PC-9 (cell line): Measurements from ENCODE around the gene ST3GAL2. TPM values are rescaled to one million over a fixed set of nuclear protein-coding genes. Genes with fewer than 3 reads are reported as not detected.

Experiments used
- BruUV-seq: library from RNA; stranded (reverse); fragments of 400-500 nt; replicated peaks from 2 replicates; lab custom pipeline; 2021; lab: Mats Ljungman, UMichigan
- CTCF ChIA-PET: fragments of 300-600 bp; sonication (Branson Sonifier 250); formaldehyde crosslinking; loops from one replicate; lab custom pipeline; 2022; ENCODE audit warnings: antibody characterized with exemption; lab: Charles Lee
- POLR2A ChIA-PET: fragments of 300-600 bp; sonication (Branson Sonifier 250); formaldehyde crosslinking; loops from one replicate; lab custom pipeline; 2022; ENCODE audit warnings: antibody characterized with exemption; ENCODE audit not compliant: unreplicated experiment; lab: Charles Lee
- DNase-seq, 2 experiments: peaks; one replicate each; pipeline versions ENCODE4 v3.0.0 to v3.0.0-alpha.2; 2015 to 2022; ENCODE audit warnings: mixed read lengths in 1 of 2
- H2AFZ ChIP-seq: fragments of 200-600 bp; sonication (generic); 2 replicates; pipeline ENCODE4 v1.8.1; 2017; ENCODE audit warnings: antibody characterized with exemption
- H3F3A ChIP-seq: fragments of 200-600 bp; sonication (generic); 2 replicates; pipeline ENCODE4 v1.8.1; 2017; ENCODE audit warnings: antibody characterized with exemption, mild to moderate bottlenecking, low read depth; ENCODE audit not compliant: insufficient read depth
- H3K27ac ChIP-seq: fragments of 200-600 bp; sonication (generic); 2 replicates; pipeline ENCODE4 v1.6.1; 2016; ENCODE audit warnings: mixed run types
- H3K27me3 ChIP-seq: fragments of 200-600 bp; sonication (generic); 2 replicates; pipeline ENCODE4 v1.6.1; 2016; ENCODE audit warnings: low read depth, mixed run types; ENCODE audit not compliant: insufficient read depth
- H3K36me3 ChIP-seq: fragments of 200-600 bp; sonication (generic); 2 replicates; pipeline ENCODE4 v1.6.1; 2016; ENCODE audit warnings: low read depth, mixed run types
- H3K4me1 ChIP-seq: fragments of 200-600 bp; sonication (generic); replicated peaks from 2 replicates; pipeline ENCODE4 v1.6.1; 2016; ENCODE audit warnings: mixed run types; ENCODE audit not compliant: insufficient read depth
- H3K4me2 ChIP-seq: fragments of 200-600 bp; sonication (generic); 2 replicates; pipeline ENCODE4 v1.6.1; 2017; ENCODE audit warnings: mixed run types
- H3K4me3 ChIP-seq: fragments of 200-600 bp; sonication (generic); 2 replicates; pipeline ENCODE4 v1.6.1; 2016; ENCODE audit warnings: mixed run types
- H3K79me2 ChIP-seq: fragments of 200-600 bp; sonication (generic); 2 replicates; pipeline ENCODE4 v1.6.1; 2017; ENCODE audit warnings: low read depth, mixed run types
- H3K9me2 ChIP-seq: fragments of 200-600 bp; sonication (generic); 2 replicates; pipeline ENCODE4 v1.8.1; 2017; ENCODE audit warnings: mild to moderate bottlenecking; ENCODE audit not compliant: insufficient read depth
- H3K9me3 ChIP-seq: fragments of 200-600 bp; sonication (generic); 2 replicates; pipeline ENCODE4 v1.8.1; 2016; ENCODE audit warnings: low read depth; ENCODE audit not compliant: insufficient read depth
- H4K20me1 ChIP-seq: fragments of 200-600 bp; sonication (generic); 2 replicates; pipeline ENCODE4 v1.8.1; 2017; ENCODE audit not compliant: insufficient read depth
- CTCF ChIP-seq: fragments of 200-600 bp; sonication (generic); conservative IDR thresholded peaks from 2 replicates; pipeline ENCODE4 v1.6.1; 2017; ENCODE audit warnings: mixed run types, antibody characterized with exemption, mild to moderate bottlenecking, moderate library complexity
- EZH2 ChIP-seq: fragments of 200-600 bp; sonication (generic); IDR thresholded peaks from 2 replicates; pipeline ENCODE4 v1.8.0; 2017; ENCODE audit warnings: antibody characterized with exemption, low read depth
- intact Hi-C: fragments of 100-400 bp; cut with micrococcal nuclease; formaldehyde crosslinking; loops from one replicate; pipeline ENCODE4 v1.10.0; 2022; ENCODE audit not compliant: unreplicated experiment
- total RNA-seq: library from RNA; stranded (reverse); gene quantifications from 2 replicates; pipeline ENCODE4 v1.2.3, GENCODE V29; 2021

ST3GAL2 gene
- total RNA-seq, 1 experiment from 2014 or later = 9.7 TPM

- POLR2A ChIA-PET = no interaction called here
- Histone ChIP-seq H3K27ac (peak overlapping the region; percentile 34; the same call in 1 of the 2 replicates), H3F3A (peaks cover 40% of the 10 kb centered on the region), H3K4me1 (peaks cover 44% of the 10 kb centered on the region), H3K9me3 (no peaks in the 10 kb centered on the region), H3K4me3 (no peak overlapping the region), H3K36me3 (no peaks in the 10 kb centered on the region), H3K9me2 (no peaks in the 10 kb centered on the region), H3K4me2 (peak overlapping the region; percentile 53), H3K27me3 (no peaks in the 10 kb centered on the region), H3K79me2 (no peaks in the 10 kb centered on the region), H4K20me1 (no peaks in the 10 kb centered on the region), H2AFZ (no peak overlapping the region)
- TF ChIP-seq CTCF = no peak
- no peak for TF ChIP-seq EZH2
- intact Hi-C loops = no loop called here
- BruUV-seq = no TSS peak
- CTCF ChIA-PET = no interaction called here
- no peak for DNase-seq
Observed at GRCh38 chr16:70429888-70430666, 8.8 kb downstream of the ST3GAL2 start.

- peak overlapping the region; percentile 13; the same call in 1 of the 2 replicates for H3K4me3 ChIP-seq
Observed at GRCh38 chr16:70428178-70428998, 10.5 kb downstream of the ST3GAL2 start.

More at GRCh38 chr16:70428178-70428998, 10.5 kb downstream of the ST3GAL2 start:
- intact Hi-C loops = loop anchor here (1.0 kb wide), 2 partner anchors 26 to 47 kb away; partner anchors contain the start of gene FCSK
- Histone ChIP-seq H3K27ac (peak overlapping the region; percentile 75), H3K4me1 (peaks cover 52% of the 10 kb centered on the region), H3K36me3 (no peaks in the 10 kb centered on the region), H3K4me2 (peak overlapping the region; percentile 72), H2AFZ (peak overlapping the region; percentile 32), H3K9me3 (no peaks in the 10 kb centered on the region), H3K79me2 (no peaks in the 10 kb centered on the region), H3K27me3 (no peaks in the 10 kb centered on the region), H3K9me2 (no peaks in the 10 kb centered on the region), H3F3A (peaks cover 48% of the 10 kb centered on the region), H4K20me1 (no peaks in the 10 kb centered on the region)
- DNase-seq = peak; percentile 82 to 89
- ChIA-PET CTCF (interaction anchor here (0.7 to 0.8 kb wide), 2 partner anchors 48 to 49 kb away, joined by 3 read pairs; no protein-coding TSS in a partner anchor), POLR2A (interaction anchor here (0.5 to 0.9 kb wide), 2 partner anchors 15 to 48 kb away, joined by 3 to 5 read pairs; no protein-coding TSS in a partner anchor)
- no peak for TF ChIP-seq CTCF
- no peak for TF ChIP-seq EZH2
- BruUV-seq = no TSS peak
